Trophoblast cell (in vitro differentiated cells and primary cell): ENCODE data around the gene EGLN2.

Experiments used
- DNase-seq, 2 donors: peaks; one replicate each; pipeline ENCODE4 v3.0.0-alpha.2; 2016
- H2AFZ ChIP-seq: 2 replicates; pipeline ENCODE4 v1.6.1; 2013; ENCODE audit warnings: low read length, moderate library complexity, mild to moderate bottlenecking; ENCODE audit not compliant: insufficient read depth, poor library complexity
- H2AK5ac ChIP-seq: 2 replicates; pipeline ENCODE4 v1.6.1; 2013; ENCODE audit warnings: mild to moderate bottlenecking, low read length
- H2BK120ac ChIP-seq: 2 replicates; pipeline ENCODE4 v1.6.1; 2013; ENCODE audit warnings: low read length, mild to moderate bottlenecking, moderate library complexity; ENCODE audit not compliant: insufficient read depth, poor library complexity
- H2BK12ac ChIP-seq: 2 replicates; pipeline ENCODE4 v1.6.1; 2013; ENCODE audit warnings: mild to moderate bottlenecking, low read length, moderate library complexity
- H2BK5ac ChIP-seq: 2 replicates; pipeline ENCODE4 v1.6.1; 2013; ENCODE audit warnings: low read length, low read depth, moderate library complexity, mild to moderate bottlenecking; ENCODE audit not compliant: poor library complexity
- H3K14ac ChIP-seq: 2 replicates; pipeline ENCODE4 v1.6.1; 2013; ENCODE audit warnings: mild to moderate bottlenecking, low read length
- H3K18ac ChIP-seq: 2 replicates; pipeline ENCODE4 v1.6.1; 2013; ENCODE audit warnings: mild to moderate bottlenecking, low read length
- H3K23ac ChIP-seq: 2 replicates; pipeline ENCODE4 v1.6.1; 2013; ENCODE audit warnings: low read length
- H3K27ac ChIP-seq: 2 replicates; pipeline ENCODE4 v1.5.1; 2013; ENCODE audit warnings: low read depth, mild to moderate bottlenecking, inconsistent platforms, low read length, moderate library complexity
- H3K27me3 ChIP-seq: 2 replicates; pipeline ENCODE4 v1.6.1; 2013; ENCODE audit warnings: inconsistent platforms, mild to moderate bottlenecking, low read length, moderate library complexity; ENCODE audit not compliant: insufficient read depth
- H3K36me3 ChIP-seq, 2 experiments: 1 replicate in 1 of 2; 2 replicates in 1 of 2; pipeline ENCODE4 v1.6.1; 2013; ENCODE audit warnings: low read length in 2 of 2, mild to moderate bottlenecking in 2 of 2, moderate library complexity in 1 of 2; ENCODE audit not compliant: insufficient read depth in 2 of 2, control insufficient read depth in 1 of 2
- H3K4ac ChIP-seq: 2 replicates; pipeline ENCODE4 v1.6.1; 2013; ENCODE audit warnings: low read depth, mild to moderate bottlenecking, low read length, moderate library complexity
- H3K4me1 ChIP-seq, 2 experiments: 1 replicate in 1 of 2; 2 replicates in 1 of 2; pipeline ENCODE4 v1.6.1; 2013; ENCODE audit warnings: low read length in 2 of 2, mild to moderate bottlenecking in 2 of 2, moderate library complexity in 1 of 2; ENCODE audit not compliant: insufficient read depth in 2 of 2, control insufficient read depth in 1 of 2
- H3K4me2 ChIP-seq: 2 replicates; pipeline ENCODE4 v1.6.1; 2013; ENCODE audit warnings: inconsistent platforms, mild to moderate bottlenecking, low read length, moderate library complexity
- H3K4me3 ChIP-seq: 2 replicates; pipeline ENCODE4 v1.5.1; 2013; ENCODE audit warnings: mild to moderate bottlenecking, low read depth, low read length, inconsistent platforms
- H3K79me1 ChIP-seq: one replicate; pipeline ENCODE4 v1.6.1; 2013; ENCODE audit warnings: low read length
- H3K79me2 ChIP-seq: 2 replicates; pipeline ENCODE4 v1.6.1; 2013; ENCODE audit warnings: low read length, mild to moderate bottlenecking; ENCODE audit not compliant: control insufficient read depth, insufficient read depth, poor library complexity
- H3K9ac ChIP-seq: 2 replicates; pipeline ENCODE4 v1.6.1; 2013; ENCODE audit warnings: mild to moderate bottlenecking, low read length
- H3K9me3 ChIP-seq: 2 replicates; pipeline ENCODE4 v1.6.1; 2013; ENCODE audit warnings: low read depth, mild to moderate bottlenecking, control low read depth, inconsistent platforms, low read length; ENCODE audit not compliant: insufficient read depth
- H4K12ac ChIP-seq: 2 replicates; pipeline ENCODE4 v1.6.1; 2013; ENCODE audit warnings: low read depth, mild to moderate bottlenecking, low read length, moderate library complexity
- H4K8ac ChIP-seq: 2 replicates; pipeline ENCODE4 v1.6.1; 2013; ENCODE audit warnings: low read depth, mild to moderate bottlenecking, low read length, moderate library complexity
- H4K91ac ChIP-seq: one replicate; pipeline ENCODE4 v1.6.1; 2013; ENCODE audit warnings: low read depth, mild to moderate bottlenecking, low read length, moderate library complexity
- WGBS: extraction: QIAGEN DNeasy Blood & Tissue Kit; methylation state at CpG from one replicate; pipeline ENCODE4 v1.1.7; 2013; ENCODE audit warnings: missing lambda C conversion rate; ENCODE audit not compliant: insufficient read length, insufficient coverage; ENCODE audit errors: extremely low coverage; 5-methylcytosine and 5-hydroxymethylcytosine counted together

Gene EGLN2

DNA sequence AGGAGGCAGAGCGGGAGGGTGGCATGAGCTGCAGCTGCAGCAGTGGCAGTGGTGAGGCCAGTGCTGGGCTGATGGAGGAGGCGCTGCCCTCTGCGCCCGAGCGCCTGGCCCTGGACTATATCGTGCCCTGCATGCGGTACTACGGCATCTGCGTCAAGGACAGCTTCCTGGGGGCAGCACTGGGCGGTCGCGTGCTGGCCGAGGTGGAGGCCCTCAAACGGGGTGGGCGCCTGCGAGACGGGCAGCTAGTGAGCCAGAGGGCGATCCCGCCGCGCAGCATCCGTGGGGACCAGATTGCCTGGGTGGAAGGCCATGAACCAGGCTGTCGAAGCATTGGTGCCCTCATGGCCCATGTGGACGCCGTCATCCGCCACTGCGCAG is 2.0 kb downstream of the EGLN2 start:
- Histone ChIP-seq H3K4me1 (peaks cover 31 to 44% of the 10 kb centered on the region in 2 experiments), H3K4ac (peak overlapping the region; percentile 82), H3K27me3 (no peaks in the 10 kb centered on the region), H3K9ac (no peak overlapping the region), H2AFZ (peak overlapping the region; percentile 11), H4K12ac (peak overlapping the region; percentile 24), H3K36me3 (peaks cover 47 to 51% of the 10 kb centered on the region in 2 experiments), H2AK5ac (no peak overlapping the region), H3K4me3 (peak overlapping the region; percentile 32), H4K91ac (no peak overlapping the region), H3K23ac (no peak overlapping the region), H3K14ac (no peak overlapping the region), H2BK120ac (no peak overlapping the region), H2BK12ac (no peak overlapping the region), H2BK5ac (no peak overlapping the region), H3K79me2 (peaks cover 43% of the 10 kb centered on the region), H3K9me3 (peaks cover 2% of the 10 kb centered on the region), H4K8ac (no peak overlapping the region), H3K27ac (no peak overlapping the region), H3K79me1 (peaks cover 10% of the 10 kb centered on the region), H3K4me2 (peak overlapping the region; percentile 83), H3K18ac (peak overlapping the region; percentile 16)
- DNase-seq, result no peak
- no CpG with 5 or more reads among the region's 27 CpGs for WGBS

DNA sequence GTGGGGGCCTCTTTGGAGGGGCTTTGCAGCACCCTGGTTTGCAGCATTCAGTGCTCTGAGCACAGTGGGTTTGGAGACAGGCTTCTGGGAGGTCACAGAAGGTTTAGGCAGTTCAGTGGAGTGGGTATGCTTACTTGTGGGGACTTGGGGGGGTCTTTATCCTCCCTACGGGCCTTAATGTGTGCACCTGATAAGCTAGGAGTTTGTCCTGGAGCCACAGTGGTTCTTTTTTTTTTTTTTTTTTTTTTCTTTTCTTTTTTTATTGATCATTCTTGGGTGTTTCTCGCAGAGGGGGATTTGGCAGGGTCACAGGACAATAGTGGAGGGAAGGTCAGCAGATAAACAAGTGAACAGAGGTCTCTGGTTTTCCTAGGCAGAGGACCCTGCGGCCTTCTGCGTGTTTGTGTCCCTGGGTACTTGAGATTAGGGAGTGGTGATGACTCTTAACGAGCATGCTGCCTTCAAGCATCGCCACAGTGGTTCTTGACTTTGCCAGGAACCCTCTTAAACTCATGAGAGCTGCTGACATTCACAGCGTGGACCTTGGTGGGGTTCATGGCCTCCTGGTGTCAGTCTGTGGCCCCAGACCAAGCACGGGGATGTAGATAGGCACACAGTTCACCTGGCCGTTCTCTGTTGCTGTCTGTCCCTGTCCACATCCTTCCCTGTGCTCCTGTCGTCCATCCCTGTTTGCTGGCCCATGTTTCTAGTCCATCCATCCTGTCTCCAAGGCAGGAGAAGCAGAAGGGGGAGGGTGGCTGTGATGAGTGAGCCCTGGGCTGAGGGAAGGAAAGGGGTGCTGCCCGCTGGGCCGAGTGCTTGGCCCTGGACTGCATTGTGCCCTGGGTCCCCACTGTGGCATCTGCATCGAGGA is 2.7 kb downstream of the EGLN2 start:
- Histone ChIP-seq H4K91ac (no peak overlapping the region), H2AK5ac (no peak overlapping the region), H3K4me2 (peak overlapping the region; percentile 11), H3K9me3 (peaks cover 4% of the 10 kb centered on the region), H3K79me1 (peaks cover 8% of the 10 kb centered on the region), H3K23ac (no peak overlapping the region), H3K27ac (no peak overlapping the region), H3K4me1 (peaks cover 36 to 50% of the 10 kb centered on the region in 2 experiments), H3K36me3 (peaks cover 47 to 51% of the 10 kb centered on the region in 2 experiments), H3K4me3 (no peak overlapping the region), H3K27me3 (no peaks in the 10 kb centered on the region), H4K8ac (no peak overlapping the region), H4K12ac (peak overlapping the region; percentile 24), H3K18ac (peak overlapping the region; percentile 16), H2BK12ac (no peak overlapping the region), H2AFZ (no peak overlapping the region), H2BK120ac (no peak overlapping the region), H3K9ac (no peak overlapping the region), H3K14ac (no peak overlapping the region), H3K4ac (peak overlapping the region; percentile 82), H2BK5ac (no peak overlapping the region), H3K79me2 (peaks cover 43% of the 10 kb centered on the region)
- DNase-seq, result no peak
- WGBS, result no CpG with 5 or more reads among the region's 13 CpGs

DNA sequence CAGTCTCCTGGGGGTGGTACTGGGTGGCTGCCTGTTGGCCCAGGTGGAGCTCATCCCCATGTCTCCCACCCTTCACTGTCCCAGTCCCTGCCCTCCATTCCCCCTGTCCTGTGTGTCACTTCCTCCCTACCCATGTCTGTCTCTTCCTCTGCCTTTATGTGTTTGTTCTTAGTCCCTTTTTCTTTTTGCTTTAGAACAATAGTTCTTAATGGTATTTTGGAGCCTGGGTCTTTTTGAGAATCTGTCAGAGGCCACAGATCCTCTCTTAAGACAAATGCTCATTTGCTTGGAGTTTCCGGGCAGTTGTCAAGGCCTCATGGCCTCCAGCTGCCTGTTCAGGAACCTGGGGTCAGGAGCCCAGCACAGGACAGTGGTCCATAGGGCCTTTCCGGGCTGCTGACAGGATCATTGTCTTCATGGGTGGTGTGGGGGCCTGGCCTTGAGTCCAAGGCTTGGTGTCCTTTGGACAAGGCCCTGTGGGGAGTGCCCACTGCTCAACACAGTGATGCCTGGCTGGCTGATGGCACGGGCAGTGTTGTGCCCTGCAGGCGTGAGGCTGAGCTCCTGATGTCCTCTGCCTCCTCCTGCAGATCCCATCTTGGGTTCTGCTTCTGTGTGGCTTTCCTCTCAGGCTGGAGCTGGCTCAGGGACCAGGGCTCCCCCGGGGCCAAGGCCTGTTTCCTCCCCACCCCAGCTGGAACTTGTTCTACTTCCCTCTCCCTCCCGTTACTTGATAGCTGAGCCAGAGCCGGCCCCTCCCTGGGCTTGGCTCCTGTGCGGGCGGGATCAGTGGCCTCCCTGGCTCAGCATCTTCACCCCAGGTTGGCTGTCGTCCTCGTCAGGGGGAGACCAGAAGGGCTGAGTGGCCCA is 3.5 kb downstream of the EGLN2 start:
- Histone ChIP-seq H3K14ac (no peak overlapping the region), H3K18ac (no peak overlapping the region), H4K91ac (no peak overlapping the region), H3K4me1 (peaks cover 41 to 54% of the 10 kb centered on the region in 2 experiments), H2BK120ac (no peak overlapping the region), H3K4me2 (peak overlapping the region; percentile 8), H3K4ac (peak overlapping the region; percentile 73), H2AK5ac (no peak overlapping the region), H3K79me1 (peaks cover 8% of the 10 kb centered on the region), H3K23ac (no peak overlapping the region), H3K79me2 (peaks cover 43% of the 10 kb centered on the region), H3K27ac (no peak overlapping the region), H3K9ac (no peak overlapping the region), H3K9me3 (peaks cover 4% of the 10 kb centered on the region), H2AFZ (no peak overlapping the region), H3K27me3 (no peaks in the 10 kb centered on the region), H3K36me3 (peaks cover 53 to 57% of the 10 kb centered on the region in 2 experiments), H4K8ac (no peak overlapping the region), H3K4me3 (no peak overlapping the region), H4K12ac (no peak overlapping the region), H2BK5ac (no peak overlapping the region), H2BK12ac (no peak overlapping the region)
- DNase-seq, result no peak
- no CpG with 5 or more reads among the region's 11 CpGs for WGBS

DNA sequence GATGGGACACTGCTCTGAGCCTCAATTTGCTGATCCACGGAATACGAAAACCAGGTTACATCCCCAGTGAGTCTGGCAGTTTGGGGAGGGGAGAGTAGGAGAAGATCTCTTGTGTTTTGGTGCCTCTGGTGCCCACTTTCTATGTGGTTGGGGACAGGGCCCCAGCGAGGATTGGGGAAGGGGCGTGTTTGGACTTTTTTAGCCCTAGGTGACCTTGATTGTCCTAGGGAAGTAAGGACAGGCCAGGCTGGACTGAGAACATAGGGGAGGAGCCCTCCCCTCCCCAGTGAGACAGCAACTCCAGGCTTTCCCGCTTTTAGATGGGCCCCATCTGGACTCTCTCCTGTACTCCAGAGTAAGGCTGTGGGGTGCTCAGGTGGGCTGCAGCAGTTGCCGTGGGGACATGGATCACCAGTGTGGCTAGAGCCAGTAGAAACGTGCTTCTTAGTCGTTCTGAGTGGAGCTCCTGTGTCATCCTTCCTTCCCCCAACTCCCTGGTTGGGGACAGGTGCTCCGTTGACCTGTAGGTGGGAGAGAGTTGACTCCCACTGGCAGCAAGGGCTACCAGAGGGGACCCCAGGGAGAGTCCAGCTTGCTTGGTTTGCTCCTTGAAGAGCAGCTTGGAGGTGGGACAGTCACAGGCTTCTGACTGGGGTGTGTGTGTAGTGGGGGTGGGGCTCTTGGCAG is 4.3 kb downstream of the EGLN2 start:
- Histone ChIP-seq H3K9me3 (peaks cover 4% of the 10 kb centered on the region), H3K4me2 (no peak overlapping the region), H2BK120ac (no peak overlapping the region), H3K79me1 (peaks cover 8% of the 10 kb centered on the region), H3K18ac (no peak overlapping the region), H4K12ac (no peak overlapping the region), H4K8ac (no peak overlapping the region), H3K27ac (no peak overlapping the region), H3K79me2 (peaks cover 43% of the 10 kb centered on the region), H2BK12ac (no peak overlapping the region), H3K4ac (peak overlapping the region; percentile 12), H2AK5ac (no peak overlapping the region), H4K91ac (no peak overlapping the region), H3K4me1 (peaks cover 41 to 49% of the 10 kb centered on the region in 2 experiments), H3K23ac (no peak overlapping the region), H3K9ac (no peak overlapping the region), H2AFZ (peak overlapping the region; percentile 15), H3K4me3 (no peak overlapping the region), H3K36me3 (peaks cover 61 to 65% of the 10 kb centered on the region in 2 experiments), H2BK5ac (no peak overlapping the region), H3K14ac (no peak overlapping the region), H3K27me3 (no peaks in the 10 kb centered on the region)
- DNase-seq, result no peak
- no CpG with 5 or more reads among the region's 9 CpGs for WGBS
